HL-60 (cell line): ENCODE data around the gene DIAPH1.

ENCODE experiments used
- DNase-seq, 2 experiments: peaks; one replicate each; pipeline ENCODE4 v3.0.0-alpha.2; 2010 to 2020; ENCODE audit warnings: low read depth in 1 of 2, low spot score in 1 of 2
- H3K27ac ChIP-seq: fragments of 250-450 bp; sonication (Bioruptor Pico); replicated peaks from 2 replicates; pipeline ENCODE4 v1.5.1; 2020; ENCODE audit warnings: mild to moderate bottlenecking, moderate library complexity
- H3K27me3 ChIP-seq: fragments of 250-450 bp; sonication (Bioruptor Pico); 2 replicates; pipeline ENCODE4 v1.5.1; 2021; ENCODE audit warnings: mild to moderate bottlenecking, moderate library complexity; ENCODE audit not compliant: insufficient read depth, poor library complexity, severe bottlenecking
- H3K4me3 ChIP-seq: replicated peaks from 2 replicates; pipeline ENCODE4 v1.5.1; 2011; ENCODE audit warnings: mild to moderate bottlenecking, control low read depth, low read length; ENCODE audit not compliant: insufficient read depth
- CTCF ChIP-seq: IDR thresholded peaks from one replicate; pipeline ENCODE4 v1.5.1; 2011; ENCODE audit warnings: low read length, control low read depth, inconsistent platforms; ENCODE audit not compliant: insufficient read depth
- GABPA ChIP-seq: IDR thresholded peaks from 2 replicates; pipeline ENCODE4 v1.6.1; 2012; ENCODE audit warnings: low read depth
- POLR2AphosphoS5 ChIP-seq: IDR thresholded peaks from 2 replicates; pipeline ENCODE4 v1.6.1; 2012; ENCODE audit warnings: low read depth
- REST ChIP-seq: IDR thresholded peaks from 2 replicates; pipeline ENCODE4 v1.6.1; 2012; ENCODE audit warnings: low read depth; ENCODE audit not compliant: insufficient replicate concordance
- SPI1 ChIP-seq: IDR thresholded peaks from 2 replicates; pipeline ENCODE4 v1.6.1; 2012; ENCODE audit warnings: low read depth, mild to moderate bottlenecking, borderline replicate concordance

DIAPH1 gene

GRCh38 chr5:141543053-141543452 is 75.7 kb downstream of the DIAPH1 start:
- Histone ChIP-seq H3K4me3 (no peak overlapping the region), H3K27me3 (no peaks in the 10 kb centered on the region), H3K27ac (no peak overlapping the region)
- TF ChIP-seq SPI1 (no peak), POLR2AphosphoS5 (no peak), REST (no peak), GABPA (no peak), CTCF (no peak)
- no peak for DNase-seq

- no peak for TF ChIP-seq REST
- no peak for TF ChIP-seq POLR2AphosphoS5
- TF ChIP-seq SPI1 = no peak
- no peak for TF ChIP-seq CTCF
- TF ChIP-seq GABPA = no peak
- no peak overlapping the region for H3K27ac ChIP-seq
- H3K4me3 ChIP-seq = no peak overlapping the region
- H3K27me3 ChIP-seq = no peaks in the 10 kb centered on the region
- DNase-seq = no peak
These were observed 84.1 kb downstream of the DIAPH1 start for GRCh38 chr5:141534492-141535213.

- DNase-seq = no peak
- Histone ChIP-seq H3K4me3 (no peak overlapping the region), H3K27me3 (no peaks in the 10 kb centered on the region), H3K27ac (no peak overlapping the region)
- TF ChIP-seq REST (no peak), GABPA (no peak), POLR2AphosphoS5 (no peak), CTCF (no peak), SPI1 (no peak)
These were observed 84.9 kb downstream of the DIAPH1 start for GRCh38 chr5:141533897-141534296.
